ENCODE results near the gene CTBP2.

- TF ChIP-seq CTCF (IDR thresholded peaks at IDR 0.05) (no peak), EP300 (IDR thresholded peaks at IDR 0.05) (no peak), POLR2A (IDR thresholded peaks at IDR 0.05) (no peak)
These were observed 58.8 kb downstream of the CTBP2 start for GRCh38 chr10:125101581-125101980.

All from stomach (tissue), 4 donors.